ENCODE measurements around the gene INSR.

The INSR gene

GRCh38 chr19:7125221-7125620, 169.0 kb downstream of the INSR start:
- no peaks in the 10 kb centered on the region; the same call in 1 of the 2 replicates for H3K9me3 ChIP-seq
- no peaks in the 10 kb centered on the region for H3K27me3 ChIP-seq
- no peak for DNase-seq
- H3K4me3 ChIP-seq (ENCODE audit: low read depth, low read length): no peak overlapping the region
- H3K4me1 ChIP-seq: no peaks in the 10 kb centered on the region
- peaks cover 15% of the 10 kb centered on the region for H3K36me3 ChIP-seq
- no peak for TF ChIP-seq CTCF (IDR thresholded peaks at IDR 0.05; ENCODE audit: low read depth, low read length)

GRCh38 chr19:7124782-7125181, 169.4 kb downstream of the INSR start:
- Histone ChIP-seq H3K4me3 (ENCODE audit: low read depth, low read length) (no peak overlapping the region), H3K4me1 (no peaks in the 10 kb centered on the region), H3K36me3 (peaks cover 11% of the 10 kb centered on the region), H3K27me3 (no peaks in the 10 kb centered on the region), H3K9me3 (no peaks in the 10 kb centered on the region; the same call in 1 of the 2 replicates)
- no peak for DNase-seq
- no peak for TF ChIP-seq CTCF (IDR thresholded peaks at IDR 0.05; ENCODE audit: low read depth, low read length)

- H3K27me3 ChIP-seq: no peaks in the 10 kb centered on the region
- peaks cover 16% of the 10 kb centered on the region for H3K36me3 ChIP-seq
- TF ChIP-seq CTCF (IDR thresholded peaks at IDR 0.05; ENCODE audit: low read depth, low read length): no peak
These were observed 171.5 kb downstream of the INSR start for GRCh38 chr19:7122701-7123100.

GRCh38 chr19:7120499-7120898, 173.7 kb downstream of the INSR start:
- peaks cover 9% of the 10 kb centered on the region for H3K36me3 ChIP-seq
- TF ChIP-seq CTCF (IDR thresholded peaks at IDR 0.05; ENCODE audit: low read depth, low read length): no peak
- DNase-seq: no peak

More at GRCh38 chr19:7122701-7123100, 171.5 kb downstream of the INSR start:
- Histone ChIP-seq H3K9me3 (no peaks in the 10 kb centered on the region; the same call in 1 of the 2 replicates), H3K4me3 (ENCODE audit: low read depth, low read length) (no peak overlapping the region), H3K4me1 (no peaks in the 10 kb centered on the region)
- no peak for DNase-seq

GRCh38 chr19:7119582-7119981, 174.6 kb downstream of the INSR start:
- H3K27me3 ChIP-seq: no peaks in the 10 kb centered on the region
- H3K36me3 ChIP-seq: peaks cover 5% of the 10 kb centered on the region; the same call in 1 of the 2 replicates
- TF ChIP-seq CTCF (IDR thresholded peaks at IDR 0.05; ENCODE audit: low read depth, low read length): no peak
- no peak for DNase-seq
- no peaks in the 10 kb centered on the region for H3K9me3 ChIP-seq
- no peaks in the 10 kb centered on the region for H3K4me1 ChIP-seq
- H3K4me3 ChIP-seq (ENCODE audit: low read depth, low read length): no peak overlapping the region

More at GRCh38 chr19:7120499-7120898, 173.7 kb downstream of the INSR start:
- no peaks in the 10 kb centered on the region for H3K27me3 ChIP-seq
- no peak overlapping the region for H3K4me3 ChIP-seq (ENCODE audit: low read depth, low read length)
- no peaks in the 10 kb centered on the region for H3K9me3 ChIP-seq
- no peaks in the 10 kb centered on the region for H3K4me1 ChIP-seq

- H3K36me3 ChIP-seq: peaks cover 5% of the 10 kb centered on the region; the same call in 1 of the 2 replicates
- DNase-seq: no peak
- no peak for TF ChIP-seq CTCF (IDR thresholded peaks at IDR 0.05; ENCODE audit: low read depth, low read length)
- no peaks in the 10 kb centered on the region for H3K4me1 ChIP-seq
- H3K9me3 ChIP-seq: no peaks in the 10 kb centered on the region
- H3K27me3 ChIP-seq: no peaks in the 10 kb centered on the region
- H3K4me3 ChIP-seq (ENCODE audit: low read depth, low read length): no peak overlapping the region
These were observed 177.0 kb downstream of the INSR start for GRCh38 chr19:7117248-7117647.

Data from BE2C (cell line).